ENCODE data around the gene FLT3.

The FLT3 gene

GRCh38 chr13:28140433-28141125, 40.2 kb upstream of the FLT3 start:
- H3K27ac ChIP-seq (replicated peaks): peak overlapping the region; percentile 99
- H3K27me3 ChIP-seq (ENCODE audit: insufficient read depth, poor library complexity, severe bottlenecking): no peaks in the 10 kb centered on the region
- DNase-seq (ENCODE audit: low read depth in 1 of 2, low spot score in 1 of 2): no peak
- H3K4me3 ChIP-seq (replicated peaks; ENCODE audit: insufficient read depth, low read length): peak overlapping the region; percentile 67
- TF ChIP-seq REST (IDR thresholded peaks at IDR 0.05; ENCODE audit: insufficient replicate concordance, low read depth) (no peak), SPI1 (IDR thresholded peaks at IDR 0.05; ENCODE audit: borderline replicate concordance, low read depth) (no peak), CTCF (IDR thresholded peaks at IDR 0.05; ENCODE audit: insufficient read depth, low read length) (no peak), POLR2AphosphoS5 (IDR thresholded peaks at IDR 0.05; ENCODE audit: low read depth) (no peak), GABPA (IDR thresholded peaks at IDR 0.05; ENCODE audit: low read depth) (no peak)

GRCh38 chr13:28138756-28139470, 38.5 kb upstream of the FLT3 start:
- Histone ChIP-seq H3K27ac (replicated peaks) (peak overlapping the region; percentile 99), H3K27me3 (ENCODE audit: insufficient read depth, poor library complexity, severe bottlenecking) (no peaks in the 10 kb centered on the region), H3K4me3 (replicated peaks; ENCODE audit: insufficient read depth, low read length) (peak overlapping the region; percentile 67)
- peak; percentile 95 to 98 for DNase-seq (ENCODE audit: low read depth in 1 of 2, low spot score in 1 of 2)
- peak; percentile 73 for TF ChIP-seq POLR2AphosphoS5 (IDR thresholded peaks at IDR 0.05; ENCODE audit: low read depth)
- TF ChIP-seq GABPA (IDR thresholded peaks at IDR 0.05; ENCODE audit: low read depth): no peak
- TF ChIP-seq CTCF (IDR thresholded peaks at IDR 0.05; ENCODE audit: insufficient read depth, low read length): no peak

- H3K4me3 ChIP-seq (replicated peaks; ENCODE audit: insufficient read depth, low read length): peak within 1 kb of the TSS; percentile 67
- no peaks in the 10 kb centered on the region for H3K27me3 ChIP-seq (ENCODE audit: insufficient read depth, poor library complexity, severe bottlenecking)
- TF ChIP-seq REST (IDR thresholded peaks at IDR 0.05; ENCODE audit: insufficient replicate concordance, low read depth) (peak; percentile 27), CTCF (IDR thresholded peaks at IDR 0.05; ENCODE audit: insufficient read depth, low read length) (no peak), GABPA (IDR thresholded peaks at IDR 0.05; ENCODE audit: low read depth) (no peak), SPI1 (IDR thresholded peaks at IDR 0.05; ENCODE audit: borderline replicate concordance, low read depth) (no peak), POLR2AphosphoS5 (IDR thresholded peaks at IDR 0.05; ENCODE audit: low read depth) (peak; percentile 73; the same call in 1 of the 2 replicates)
- H3K27ac ChIP-seq (replicated peaks): peak within 1 kb of the TSS; percentile 99
- peak; percentile 69 to 95 for DNase-seq (ENCODE audit: low read depth in 1 of 2, low spot score in 1 of 2)
These were observed 37.8 kb upstream of the FLT3 start, which contains the start of gene PAN3 for GRCh38 chr13:28138012-28138755. Gene PAN3, plus strand, starts transcription at chr13:28138545. Its CDS starts 113 bp downstream, at chr13:28138658.

All from HL-60 (cell line).